ENCODE data around the gene MACROD2.

MACROD2 gene

DNA sequence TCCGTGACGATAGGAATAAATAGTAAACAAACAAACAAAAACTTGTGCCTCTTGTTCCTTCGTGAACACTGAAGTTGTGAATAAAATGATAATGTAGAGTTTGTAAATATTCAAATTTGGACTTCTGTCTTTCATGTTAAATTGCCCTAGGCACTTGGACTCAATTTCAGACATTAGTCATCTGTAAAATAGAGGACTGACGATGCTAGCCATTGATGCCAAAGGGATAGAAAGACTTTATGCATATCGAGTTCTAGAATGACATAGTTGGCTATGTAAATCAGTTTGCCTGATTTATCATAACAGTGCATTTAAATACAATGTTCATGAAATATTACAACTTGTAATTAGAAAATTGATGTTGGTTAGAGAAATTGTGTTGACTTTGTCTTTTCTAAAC lies 388.0 kb downstream of the MACROD2 start:
- FAIRE-seq (no peak), DNase-seq (ENCODE audit: extremely low spot score, insufficient read length, low read depth) (no peak)

DNA sequence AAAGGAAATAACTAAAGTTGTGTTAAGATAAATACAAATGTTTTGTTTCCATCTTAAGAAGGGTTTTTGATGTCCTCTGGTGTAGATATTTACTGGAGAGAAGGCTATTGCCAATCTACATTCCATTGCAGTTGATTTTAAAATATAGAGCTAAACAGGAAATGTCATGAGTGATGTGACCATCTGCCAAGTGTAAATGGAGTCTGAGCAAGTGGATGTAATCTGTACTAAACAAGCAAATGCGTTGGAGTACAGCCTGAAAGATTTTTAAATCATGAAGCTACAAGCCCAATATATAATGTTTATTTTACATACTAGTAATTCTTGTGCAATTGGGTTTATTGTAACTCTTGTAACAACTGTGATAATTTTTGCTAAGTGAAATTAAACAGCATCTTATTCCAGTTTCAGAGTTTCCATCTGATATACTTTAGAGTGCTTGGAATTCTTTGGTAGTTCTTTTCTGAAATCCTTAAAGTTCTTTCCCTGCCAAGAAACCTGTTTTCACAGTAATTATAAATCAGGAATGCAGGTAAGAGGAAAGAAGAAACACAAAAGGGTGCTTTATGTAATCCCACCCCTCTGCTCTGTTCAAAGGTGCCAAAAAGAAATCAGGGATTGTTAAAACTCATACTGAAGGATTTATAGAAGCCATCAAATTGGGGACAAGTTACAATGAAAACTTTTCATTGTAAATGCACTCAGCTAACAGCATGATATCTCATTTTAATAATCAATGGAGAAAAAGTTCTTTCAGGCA lies 389.3 kb downstream of the MACROD2 start:
- FAIRE-seq (no peak), DNase-seq (ENCODE audit: extremely low spot score, insufficient read length, low read depth) (no peak)

DNA sequence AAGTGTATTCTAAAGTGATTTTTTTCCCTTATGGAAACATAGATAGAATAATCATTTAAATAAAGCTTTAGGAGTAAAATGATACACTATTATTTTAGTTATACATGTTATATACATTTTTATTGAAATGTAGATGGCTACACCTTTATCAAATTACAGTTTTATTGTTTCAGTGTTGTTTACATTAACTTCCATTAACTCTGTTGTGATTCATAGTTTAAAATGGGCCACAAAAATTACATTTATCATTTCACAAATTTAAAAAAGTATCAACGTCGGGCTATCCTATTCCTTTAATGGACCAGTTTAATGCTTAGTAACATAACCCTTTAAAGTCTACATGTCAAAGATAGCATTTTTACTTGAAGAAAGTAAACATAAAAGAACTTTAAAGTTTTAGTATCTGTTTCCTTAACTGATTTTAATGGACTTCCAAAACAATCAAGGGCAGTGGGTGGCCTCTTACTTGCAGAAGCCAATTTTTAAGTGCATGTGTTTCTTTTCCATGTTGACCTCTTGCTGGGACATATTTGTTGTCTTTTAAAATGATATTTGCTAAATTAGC lies 389.9 kb downstream of the MACROD2 start:
- DNase-seq (ENCODE audit: extremely low spot score, insufficient read length, low read depth) (no peak), FAIRE-seq (no peak)

DNA sequence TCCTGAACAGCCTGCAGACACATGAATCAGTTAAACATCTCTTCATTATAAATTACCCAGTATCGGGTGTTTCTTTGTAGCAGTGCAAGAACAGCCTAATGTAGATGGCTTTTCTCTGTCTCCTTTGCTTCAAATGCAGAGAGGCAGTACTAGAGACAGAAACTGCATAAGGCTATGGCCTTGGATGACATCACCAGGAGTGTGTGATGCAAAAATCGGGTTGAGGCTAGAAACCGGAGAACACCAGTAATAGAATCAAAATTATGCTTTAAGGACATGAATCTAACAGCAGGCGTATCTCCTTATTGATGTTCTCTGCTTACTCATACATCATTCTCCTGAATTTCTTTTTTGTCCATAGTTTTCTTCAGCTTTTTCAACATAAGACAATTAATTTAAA lies 391.4 kb downstream of the MACROD2 start:
- DNase-seq (ENCODE audit: extremely low spot score, insufficient read length, low read depth) (no peak), FAIRE-seq (no peak)

DNA sequence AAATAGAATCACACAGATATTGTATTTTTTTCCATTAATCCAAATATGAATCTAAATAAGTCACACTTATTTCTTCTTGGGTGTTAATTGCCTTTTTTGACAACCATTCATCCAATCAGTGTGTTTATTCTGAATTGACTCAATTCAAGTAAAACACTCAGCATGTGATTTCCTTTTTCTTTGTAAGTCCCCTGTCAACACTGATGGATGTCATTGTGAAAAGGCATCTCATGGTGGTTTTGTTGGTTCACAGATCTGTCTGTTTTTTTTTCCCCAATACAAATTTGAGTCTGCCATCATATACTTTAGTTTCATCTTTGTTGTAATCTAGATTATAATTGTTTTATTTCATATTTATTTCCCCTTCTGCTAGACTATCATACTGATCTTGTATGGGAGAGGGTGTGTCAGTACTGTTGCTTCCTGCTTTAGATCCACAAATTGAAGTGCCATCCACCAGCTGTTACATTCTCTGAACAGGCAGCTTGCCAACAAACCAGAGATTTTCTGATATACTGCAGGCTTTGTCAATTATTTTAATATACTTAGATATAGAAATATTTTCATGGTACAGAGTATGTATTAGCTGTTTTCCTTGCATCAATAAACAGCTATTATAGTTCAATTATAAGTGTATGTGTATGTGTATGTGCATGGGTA lies 406.3 kb downstream of the MACROD2 start:
- FAIRE-seq: no peak
- DNase-seq (ENCODE audit: extremely low spot score, insufficient read length, low read depth): no peak

DNA sequence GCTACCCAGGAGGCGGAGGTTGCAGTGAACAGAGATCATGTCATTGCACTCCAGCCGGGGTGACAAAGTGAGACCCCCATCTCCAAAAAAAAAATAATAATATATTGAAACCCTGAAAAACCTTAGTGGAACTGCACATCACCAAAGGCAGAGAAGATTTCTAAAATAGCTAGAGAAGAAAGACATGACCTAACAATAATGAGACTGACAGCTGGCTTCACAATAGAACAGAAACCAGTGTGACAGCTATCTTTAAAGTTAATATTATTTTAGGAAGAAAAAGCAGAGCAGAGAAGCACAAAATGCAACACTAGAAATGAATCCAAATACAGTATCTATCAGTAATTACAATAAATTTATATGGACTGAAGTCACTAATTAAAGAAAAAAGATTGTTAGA lies 409.2 kb downstream of the MACROD2 start:
- DNase-seq (ENCODE audit: extremely low spot score, insufficient read length, low read depth) (no peak), FAIRE-seq (peak; percentile 12)

DNA sequence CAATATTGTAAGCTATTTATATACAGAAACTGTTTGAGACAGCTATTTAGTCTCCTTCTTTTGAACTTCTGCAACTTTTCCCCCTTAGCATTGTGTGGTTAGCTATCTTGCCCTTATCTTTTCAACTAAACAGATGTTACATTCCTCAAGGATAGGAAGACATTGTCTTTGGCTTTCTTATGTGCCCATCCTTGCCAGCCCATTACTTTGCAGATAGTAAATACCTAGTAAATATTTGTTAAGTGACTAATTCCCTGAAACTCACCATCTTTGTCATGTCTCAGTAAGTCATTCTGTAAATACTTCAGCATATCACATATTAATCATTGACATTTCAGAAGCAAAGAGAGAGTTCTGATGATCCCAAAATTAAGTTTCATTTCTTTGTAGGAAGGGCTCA lies 411.2 kb downstream of the MACROD2 start:
- FAIRE-seq (peak; percentile 12), DNase-seq (ENCODE audit: extremely low spot score, insufficient read length, low read depth) (no peak)

DNA sequence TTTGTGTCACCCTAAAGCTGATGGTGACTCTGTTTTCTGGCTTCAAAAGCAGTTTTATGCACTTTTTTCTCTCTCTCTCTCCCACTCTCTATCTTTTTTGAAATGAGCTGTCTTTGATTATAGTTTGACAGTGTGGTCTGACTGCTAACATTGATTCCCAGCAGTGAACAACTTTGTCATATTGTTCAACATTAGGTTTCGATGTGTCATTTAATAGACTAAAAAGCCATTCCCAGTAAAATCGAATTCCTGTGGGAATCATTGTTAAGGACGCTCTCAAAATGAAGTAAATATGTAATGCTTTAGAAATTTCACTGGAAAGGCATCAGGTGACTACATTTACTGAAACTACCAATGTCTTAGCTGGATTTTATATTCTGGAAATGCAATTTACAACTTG lies 412.0 kb downstream of the MACROD2 start:
- peak; percentile 63 for FAIRE-seq

DNA sequence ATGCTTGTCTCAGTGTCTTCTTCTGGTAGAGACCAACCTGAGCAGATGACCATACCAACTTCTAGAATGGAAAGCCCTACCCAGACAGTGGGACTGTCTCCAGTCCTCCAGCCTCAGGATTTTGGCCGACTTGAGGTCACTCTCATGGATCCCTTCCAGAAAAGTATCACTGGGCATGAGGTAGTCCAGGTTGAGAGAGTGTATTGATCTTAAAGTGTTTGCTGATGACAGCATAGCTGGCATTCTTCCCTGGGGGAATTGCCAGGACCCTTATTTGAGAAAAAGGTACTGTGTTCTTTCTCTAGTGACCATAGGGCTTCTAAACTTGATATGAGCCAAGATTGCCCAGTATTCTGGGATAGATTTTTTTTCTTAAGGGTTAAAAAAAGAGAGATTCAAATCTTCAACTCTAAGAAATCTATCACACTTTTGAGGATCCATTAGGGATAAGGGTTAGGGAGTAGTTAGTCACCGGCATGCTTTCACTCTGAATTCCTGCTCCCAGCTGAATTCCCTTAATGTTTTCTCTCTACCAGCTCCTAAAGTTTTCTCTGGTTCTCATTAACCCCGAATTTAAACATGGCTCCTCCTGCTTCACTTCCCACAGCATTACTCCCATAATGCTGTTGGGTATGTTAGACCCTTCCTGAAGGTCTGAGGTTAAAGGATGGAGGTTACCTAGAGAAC lies 415.7 kb downstream of the MACROD2 start:
- FAIRE-seq (no peak), DNase-seq (ENCODE audit: extremely low spot score, insufficient read length, low read depth) (no peak)

More for the DNA sequence above, 412.0 kb downstream of the MACROD2 start:
- DNase-seq (ENCODE audit: extremely low spot score, insufficient read length, low read depth): no peak

DNA sequence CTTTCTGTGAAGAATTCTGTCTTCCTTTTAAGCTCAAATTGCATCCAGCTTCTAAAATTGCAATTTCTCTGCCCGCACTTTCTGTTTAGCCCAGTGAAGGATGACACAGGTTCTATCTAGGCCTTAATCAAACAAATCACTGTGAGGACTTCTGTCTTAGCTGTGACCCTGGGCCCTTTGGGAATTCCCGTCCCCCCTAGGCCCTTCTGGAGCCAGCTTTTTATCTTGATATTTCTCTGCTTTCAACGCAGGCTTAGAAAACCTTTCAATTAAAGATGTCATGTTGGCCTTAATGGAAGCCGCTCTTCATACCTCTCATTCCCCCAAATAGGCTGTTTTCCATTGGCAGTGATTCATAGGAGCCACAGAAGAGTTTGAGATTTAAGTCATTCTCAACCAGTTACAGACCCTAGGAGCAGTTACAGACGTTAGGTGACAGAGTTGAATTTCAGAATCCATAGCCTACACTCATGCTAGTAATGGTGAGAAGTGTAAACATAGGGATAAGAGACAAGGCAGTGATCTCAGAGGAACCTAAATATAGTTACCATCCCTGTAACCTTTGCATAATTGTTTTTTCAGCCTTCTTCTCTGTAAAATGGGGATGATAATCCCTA lies 416.9 kb downstream of the MACROD2 start:
- FAIRE-seq (no peak), DNase-seq (ENCODE audit: extremely low spot score, insufficient read length, low read depth) (no peak)

DNA sequence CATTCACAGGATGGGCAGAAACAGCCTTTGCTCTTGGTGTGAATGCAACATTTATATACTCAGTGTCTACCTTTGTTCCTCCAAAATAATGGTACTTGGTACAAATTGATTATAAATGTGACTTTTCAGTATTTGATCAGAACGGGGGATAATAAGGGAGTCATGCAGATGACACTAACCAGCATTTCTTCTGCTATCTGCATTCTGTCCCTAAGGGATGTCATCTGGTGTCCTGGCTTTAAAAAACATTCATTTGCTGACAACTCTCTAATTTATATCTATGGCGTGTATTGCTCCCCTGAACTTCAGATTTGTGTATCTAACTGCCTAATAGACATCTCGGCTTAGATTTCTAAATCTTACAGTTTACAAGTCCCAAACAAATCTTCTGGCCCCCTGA lies 418.5 kb downstream of the MACROD2 start:
- FAIRE-seq (no peak), DNase-seq (ENCODE audit: extremely low spot score, insufficient read length, low read depth) (no peak)

DNA sequence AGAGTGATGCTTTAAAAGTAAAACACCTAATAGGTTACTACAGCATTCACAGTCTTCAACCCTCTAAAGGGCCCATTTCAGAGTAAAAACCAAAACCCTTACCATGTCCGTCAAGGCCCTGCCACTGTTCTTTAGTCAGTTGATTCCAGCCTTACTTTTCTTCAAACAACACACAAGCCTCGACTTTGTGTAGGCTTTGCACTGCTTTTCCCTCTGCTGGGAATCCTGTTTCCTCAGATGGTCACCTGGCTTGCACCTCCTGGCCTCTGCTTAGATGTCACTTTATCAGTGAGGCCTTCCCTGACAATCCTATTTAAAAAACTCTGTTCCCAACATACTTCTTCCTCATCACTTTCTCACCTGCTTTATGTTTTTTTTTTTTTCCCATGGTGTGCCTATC lies 419.2 kb downstream of the MACROD2 start:
- FAIRE-seq (no peak), DNase-seq (ENCODE audit: extremely low spot score, insufficient read length, low read depth) (no peak)

DNA sequence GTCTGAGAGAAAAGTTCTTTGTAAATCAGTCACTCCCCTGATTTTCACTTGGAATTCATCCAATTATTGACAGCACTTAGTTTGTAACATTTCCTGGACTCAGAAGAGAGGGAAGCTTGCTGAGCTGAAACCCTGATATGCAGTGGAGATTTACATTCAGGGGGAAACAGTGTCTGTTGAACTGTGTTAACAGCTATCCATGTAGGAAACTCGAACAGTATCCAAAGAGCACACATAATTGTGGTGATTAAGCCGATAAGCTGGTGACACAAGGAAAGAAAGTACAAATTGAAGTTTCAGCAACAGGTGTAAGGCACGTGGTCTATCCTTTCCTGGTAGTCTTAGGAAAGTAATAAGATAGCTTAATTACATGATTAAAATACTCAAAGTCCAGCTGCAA lies 420.2 kb downstream of the MACROD2 start:
- FAIRE-seq: no peak
- DNase-seq (ENCODE audit: extremely low spot score, insufficient read length, low read depth): no peak

DNA sequence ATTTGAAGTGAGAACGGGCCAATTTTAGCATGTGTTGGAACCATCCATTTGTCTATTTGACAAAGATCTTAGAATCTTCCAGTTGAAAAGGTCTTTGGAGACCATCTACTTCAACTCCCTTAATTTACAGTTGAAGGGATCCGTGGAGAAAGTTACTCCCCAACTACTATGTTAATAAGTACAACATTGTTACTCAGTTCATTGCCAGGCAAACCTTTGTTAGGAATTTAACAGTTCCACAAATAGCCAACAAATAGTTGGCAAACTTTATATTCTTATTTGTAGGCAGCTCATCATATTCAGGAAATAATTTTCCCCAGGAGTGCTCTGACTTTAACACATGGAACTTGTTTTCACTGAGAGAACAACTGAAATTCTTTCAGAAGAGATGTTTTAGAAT lies 423.1 kb downstream of the MACROD2 start:
- DNase-seq (ENCODE audit: extremely low spot score, insufficient read length, low read depth) (no peak), FAIRE-seq (no peak)

DNA sequence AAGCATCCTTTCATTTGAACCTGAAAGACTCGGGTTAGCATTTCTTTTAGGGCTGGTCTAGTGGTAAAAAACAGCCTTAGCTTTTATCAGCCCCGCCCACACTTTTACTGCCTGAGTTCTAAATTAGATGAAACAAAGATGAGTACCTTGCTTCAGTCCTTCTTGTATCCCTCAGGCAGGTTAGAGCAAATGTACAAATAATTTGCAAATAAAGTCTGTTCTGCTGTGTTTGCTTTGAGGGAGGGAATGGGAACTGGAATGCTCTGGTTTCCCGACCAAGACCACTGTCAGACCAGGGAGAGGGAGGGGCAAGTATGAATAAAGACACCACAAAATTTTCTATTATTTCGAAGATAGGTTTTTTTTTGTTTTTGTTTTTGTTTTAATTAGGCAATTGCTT lies 427.6 kb downstream of the MACROD2 start:
- FAIRE-seq (no peak), DNase-seq (ENCODE audit: extremely low spot score, insufficient read length, low read depth) (no peak)

DNA sequence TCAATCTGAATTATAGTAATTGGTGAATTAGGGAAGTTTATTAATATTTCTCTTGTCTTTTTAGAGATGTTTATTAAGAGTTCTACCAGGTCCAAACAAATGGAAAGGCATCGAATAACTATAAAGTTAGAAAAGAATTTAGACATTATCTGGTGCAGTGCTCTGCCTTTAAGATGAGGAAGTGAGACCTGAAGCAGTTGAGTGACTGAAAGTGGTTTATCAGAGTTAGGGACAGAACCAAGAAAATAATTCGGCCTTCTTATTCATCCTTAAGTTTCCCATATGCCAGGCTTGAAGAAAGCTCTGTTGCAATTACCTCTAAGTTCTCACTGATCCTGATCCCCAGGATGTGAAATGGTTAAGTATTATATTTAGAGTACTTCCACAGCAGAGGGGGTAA lies 436.3 kb downstream of the MACROD2 start:
- FAIRE-seq: no peak
- DNase-seq (ENCODE audit: extremely low spot score, insufficient read length, low read depth): no peak

DNA sequence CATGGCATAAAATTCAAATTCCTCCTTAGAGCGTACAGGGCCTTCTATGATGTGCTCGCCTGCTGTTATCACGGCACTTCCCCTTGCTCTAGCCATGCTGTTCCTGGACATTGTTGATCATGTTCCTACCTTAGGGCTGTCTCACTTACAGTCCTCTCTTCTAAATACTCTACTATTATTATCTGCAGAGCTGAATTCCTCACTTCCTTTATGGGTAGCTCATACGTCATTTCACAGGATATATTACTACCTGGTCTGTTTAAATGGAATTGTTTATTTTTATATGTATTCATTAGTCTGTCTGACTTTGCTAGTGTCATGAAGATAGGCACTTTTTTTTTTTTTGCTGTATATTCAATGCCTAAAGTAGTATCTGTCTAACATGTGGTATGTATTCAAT lies 436.8 kb downstream of the MACROD2 start:
- DNase-seq (ENCODE audit: extremely low spot score, insufficient read length, low read depth) (no peak), FAIRE-seq (no peak)

DNA sequence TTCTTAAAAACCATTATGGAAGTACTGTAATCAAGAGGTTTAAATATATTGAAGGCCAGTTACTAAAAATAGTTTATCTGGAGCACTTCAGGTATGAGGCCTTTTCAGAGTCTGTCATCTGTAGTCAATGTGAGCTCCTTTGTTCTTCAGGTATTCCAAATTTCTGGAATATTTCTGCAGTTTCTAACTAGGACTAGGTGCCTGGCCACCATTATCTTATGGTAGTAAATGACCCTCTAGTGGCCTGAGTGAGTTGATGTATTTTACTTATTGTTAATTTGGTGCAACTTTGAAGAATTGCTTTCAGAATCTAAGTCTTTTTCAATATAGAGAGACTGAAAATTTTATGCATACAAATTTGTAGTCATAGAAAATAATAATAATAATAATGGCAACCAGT lies 437.3 kb downstream of the MACROD2 start:
- FAIRE-seq: no peak

DNA sequence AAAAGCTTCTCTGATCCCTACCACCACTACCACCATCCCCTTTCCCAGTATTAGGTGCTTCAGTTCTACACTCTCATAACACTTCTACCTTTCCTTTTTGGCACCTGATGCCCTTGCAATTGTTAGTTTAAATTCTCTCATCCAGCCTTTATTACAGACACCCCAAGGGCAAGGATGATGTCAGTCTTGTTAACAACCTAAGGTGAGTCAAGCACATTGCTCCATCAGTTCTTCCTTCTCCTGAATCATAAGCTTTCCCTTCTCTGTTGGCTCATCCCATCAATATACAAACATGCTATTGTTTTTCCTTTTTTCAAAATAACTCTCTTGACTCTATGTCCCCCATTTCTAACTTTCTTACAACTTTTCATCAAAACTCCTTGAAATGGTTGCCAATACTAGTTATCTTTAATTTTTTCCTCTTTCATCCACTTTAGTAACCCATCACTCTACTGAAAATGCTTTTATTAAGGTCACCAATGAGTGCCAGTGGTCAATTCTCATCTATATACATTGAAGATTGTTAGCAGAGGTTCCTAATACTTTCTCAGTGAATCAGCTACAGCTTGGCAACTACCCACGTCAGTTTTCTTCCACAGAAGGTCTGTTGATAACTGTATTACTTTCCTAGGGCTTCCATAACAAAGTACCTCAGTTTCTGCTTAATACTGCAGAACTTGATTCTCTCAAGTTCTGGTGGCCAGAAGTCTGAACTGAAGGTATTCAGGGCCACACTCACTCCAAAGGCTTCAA lies 439.2 kb downstream of the MACROD2 start:
- FAIRE-seq (no peak), DNase-seq (ENCODE audit: extremely low spot score, insufficient read length, low read depth) (no peak)

More for the DNA sequence above, 437.3 kb downstream of the MACROD2 start:
- no peak for DNase-seq (ENCODE audit: extremely low spot score, insufficient read length, low read depth)

DNA sequence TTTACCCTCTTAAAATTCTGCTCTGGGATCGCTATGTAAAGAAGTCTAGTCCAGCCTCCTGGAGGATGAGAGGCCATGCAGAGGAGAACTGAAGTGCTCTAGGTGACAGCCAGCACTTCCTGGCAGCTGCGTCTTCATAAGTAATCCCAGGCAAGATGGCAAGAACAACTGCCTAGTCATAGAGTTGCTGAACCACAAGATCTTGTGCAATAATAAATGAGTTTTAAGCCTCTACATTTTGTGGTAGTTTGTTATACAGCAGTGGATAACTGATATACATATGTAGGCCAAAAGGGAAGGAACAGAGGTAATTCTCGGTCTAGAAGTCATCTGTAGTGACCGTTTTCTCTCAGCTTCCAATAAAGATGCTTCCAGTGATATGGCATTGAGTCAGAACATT lies 445.9 kb downstream of the MACROD2 start:
- DNase-seq (ENCODE audit: extremely low spot score, insufficient read length, low read depth) (no peak), FAIRE-seq (no peak)

Data from GM18507 (cell line).